ENCODE data around the gene LRRTM4.

Gene LRRTM4

GRCh38 chr2:77469106-77469505, 53.1 kb downstream of the LRRTM4 start:
- no peak for DNase-seq

- DNase-seq: no peak
Measured at GRCh38 chr2:77459840-77460239, 62.3 kb downstream of the LRRTM4 start.

DNA sequence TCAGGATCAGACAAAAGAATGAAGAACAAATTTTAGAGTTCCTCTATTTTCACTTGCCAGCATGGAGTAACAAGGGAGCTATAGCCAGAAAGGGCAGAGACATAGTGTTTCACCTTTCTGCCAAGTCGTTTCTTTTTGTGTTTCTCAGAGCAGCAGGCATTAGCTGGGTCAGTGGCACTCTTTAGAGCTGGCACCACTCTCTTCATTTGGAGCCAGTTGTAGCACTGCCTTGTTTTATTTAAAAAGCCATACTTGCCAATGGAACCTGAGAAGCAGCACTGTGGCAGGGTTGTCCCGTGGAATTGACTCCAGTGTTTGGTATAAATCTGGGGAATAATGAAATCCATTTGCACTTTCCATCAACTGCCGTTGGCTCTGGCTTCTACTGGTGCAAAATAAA, 64.0 kb downstream of the LRRTM4 start:
- DNase-seq: no peak

- no peak for DNase-seq
Measured at GRCh38 chr2:77457665-77458064, 64.5 kb downstream of the LRRTM4 start.

DNA sequence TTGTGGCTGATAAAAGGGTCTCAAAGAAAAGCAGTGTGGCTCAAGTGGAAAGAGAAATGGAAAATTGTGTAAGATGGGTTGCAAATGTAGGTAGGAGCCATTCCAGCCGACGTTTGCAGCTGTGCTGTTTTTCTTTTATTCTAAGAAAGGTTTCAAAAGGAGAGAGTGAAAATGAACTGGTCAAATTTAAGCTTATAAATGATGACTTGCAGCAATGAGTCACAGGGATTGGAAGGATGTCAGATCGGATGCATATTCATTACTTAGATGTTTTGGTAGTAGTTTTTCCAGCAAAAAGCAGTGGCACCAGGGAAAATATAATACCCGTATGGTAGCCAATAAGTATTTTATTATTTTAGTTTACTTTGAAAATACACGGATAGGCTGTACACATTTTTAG, 79.1 kb downstream of the LRRTM4 start:
- DNase-seq: no peak

DNA sequence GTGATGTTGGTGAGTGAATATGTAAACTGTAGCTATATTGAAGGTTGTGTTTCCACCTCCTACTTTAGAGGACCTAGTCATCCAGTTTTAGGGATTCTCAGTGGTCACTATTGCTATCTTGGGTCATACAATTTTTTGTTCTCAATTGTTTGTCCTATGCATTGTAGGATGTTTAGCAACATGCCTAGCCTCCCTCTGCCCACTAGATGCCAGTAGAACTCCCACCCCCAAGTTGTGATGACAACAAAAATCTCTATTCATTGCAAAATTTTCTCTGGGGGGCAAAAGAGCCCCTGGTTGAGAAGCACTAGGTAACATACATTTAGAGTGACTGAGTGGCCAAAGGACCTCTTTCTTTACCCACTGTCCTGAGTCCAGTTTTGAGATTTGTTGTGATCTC, 87.3 kb downstream of the LRRTM4 start:
- DNase-seq: no peak

DNA sequence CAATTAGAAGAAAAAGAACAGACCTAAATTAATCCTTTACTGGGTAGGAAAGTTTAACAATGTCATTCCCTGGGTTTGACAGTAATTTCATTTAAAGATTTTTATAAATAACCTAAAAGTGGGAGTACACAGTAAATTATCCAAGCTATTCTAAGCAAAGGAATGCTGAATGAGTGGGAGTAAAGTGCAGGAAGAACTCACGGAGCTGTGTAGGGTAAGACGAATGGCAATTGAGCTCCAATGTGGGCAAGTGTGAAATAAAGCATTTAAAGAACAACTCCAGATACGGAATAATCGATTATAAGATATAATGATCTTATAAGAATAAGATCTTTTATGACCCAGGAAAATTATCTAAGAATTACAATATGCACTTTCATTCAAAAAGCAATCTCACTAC, 93.2 kb downstream of the LRRTM4 start:
- no peak for DNase-seq

- DNase-seq: no peak
Measured at GRCh38 chr2:77421971-77422370, 100.2 kb downstream of the LRRTM4 start.

DNA sequence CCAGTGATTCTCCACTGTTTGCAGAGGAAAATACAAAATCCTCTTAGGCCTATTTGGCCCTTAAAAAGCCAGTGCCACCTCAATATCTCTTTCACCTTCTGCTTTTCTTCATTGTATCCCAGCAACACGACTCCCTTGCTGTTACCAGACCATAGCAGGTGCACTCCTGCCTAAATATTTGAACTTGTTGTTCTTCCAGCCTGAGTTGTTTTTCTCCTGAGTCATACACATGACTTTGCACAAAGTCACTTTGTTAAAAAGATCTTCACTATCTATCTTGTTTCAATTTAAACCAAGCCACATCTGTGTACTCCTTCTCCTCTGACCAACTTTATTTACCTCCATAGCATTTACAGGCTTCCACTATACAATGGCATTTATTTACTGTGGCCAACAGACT, 103.6 kb downstream of the LRRTM4 start:
- no peak for DNase-seq

DNA sequence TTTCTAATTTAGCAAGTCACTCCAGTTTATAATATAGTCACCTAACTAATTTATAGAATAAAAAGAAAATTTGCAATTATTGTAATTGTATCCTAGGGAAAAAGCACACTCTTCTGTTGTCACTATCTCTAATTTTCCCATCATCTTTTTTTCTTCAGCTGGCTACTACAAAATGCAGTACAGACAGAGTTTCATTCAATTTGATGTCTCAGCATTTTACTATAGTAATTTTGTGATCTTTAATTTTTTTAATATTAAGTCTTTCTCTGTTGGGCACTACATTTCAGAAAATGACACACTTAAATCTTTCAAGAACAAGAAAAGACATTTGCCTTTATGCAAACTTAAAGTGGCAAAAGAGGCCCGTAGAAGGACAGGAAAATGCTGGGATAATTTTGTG, 118.0 kb downstream of the LRRTM4 start:
- no peak for DNase-seq

DNA sequence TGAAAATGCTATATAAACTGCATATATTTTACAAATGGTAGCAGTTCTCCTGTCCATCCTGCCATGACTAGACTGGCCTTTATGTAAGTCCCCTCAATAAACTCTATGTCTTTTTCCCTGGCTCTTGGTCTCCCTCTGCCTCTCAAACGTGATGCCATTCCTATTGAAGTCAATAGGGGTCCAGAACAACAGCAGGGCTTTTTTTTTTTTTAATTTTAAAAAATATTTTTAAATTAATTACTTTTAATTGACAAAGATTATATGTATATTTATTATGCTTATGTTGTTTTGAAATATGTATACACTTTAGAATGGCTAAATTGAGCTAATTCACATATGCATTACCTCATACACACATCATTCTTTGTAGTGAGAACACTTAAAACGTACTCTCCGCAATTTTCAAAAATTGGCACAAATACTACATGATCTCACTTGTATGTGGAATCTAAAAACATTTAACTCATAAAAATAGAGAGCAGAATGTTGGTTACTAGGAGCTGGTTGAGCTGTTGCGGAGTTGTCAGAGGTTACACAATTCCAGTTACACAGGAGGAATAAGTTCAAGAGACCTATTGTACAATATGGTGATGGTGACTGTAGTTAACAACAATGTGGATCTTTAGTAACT, 123.1 kb downstream of the LRRTM4 start:
- no peak for DNase-seq

DNA sequence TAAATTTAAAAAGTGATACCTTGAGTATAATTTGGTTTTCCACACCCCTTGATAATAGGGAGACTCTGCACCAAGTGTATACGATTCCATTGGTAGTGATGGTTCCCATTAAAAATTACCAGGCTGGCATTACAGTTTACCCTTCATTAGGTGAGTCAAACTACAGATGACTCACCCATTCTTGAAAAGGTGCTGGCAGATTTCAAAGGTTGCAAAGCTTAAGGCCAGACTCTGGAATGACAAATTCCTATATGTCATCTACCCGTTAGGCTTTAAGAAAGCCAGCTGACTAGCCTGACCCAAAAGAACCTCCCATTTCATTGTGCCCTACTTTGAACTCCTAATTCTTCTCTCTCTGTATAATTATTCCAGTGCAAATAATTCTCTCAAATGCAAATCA, 124.4 kb downstream of the LRRTM4 start:
- DNase-seq: no peak

DNA sequence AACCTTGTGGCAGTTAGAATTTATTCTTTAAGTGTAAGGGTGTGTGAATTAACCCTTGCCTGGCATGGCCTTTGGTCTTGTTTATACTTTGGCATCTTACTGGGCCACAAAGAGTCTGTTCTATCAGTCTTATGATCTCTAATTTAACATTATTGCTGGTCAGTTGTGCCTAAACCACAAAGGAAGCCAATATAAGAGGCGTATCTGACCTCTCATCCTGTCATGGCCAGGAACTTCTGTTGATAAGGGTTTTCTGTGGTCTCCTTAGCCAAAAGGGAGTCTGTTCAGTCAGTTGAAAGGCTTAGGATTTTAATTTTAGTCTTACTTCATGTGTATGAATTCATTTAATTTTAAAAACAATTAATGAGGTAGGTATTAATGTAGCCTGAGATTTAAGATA, 127.2 kb downstream of the LRRTM4 start:
- DNase-seq: no peak

GRCh38 chr2:77391119-77391518, 131.1 kb downstream of the LRRTM4 start:
- no peak for DNase-seq

DNA sequence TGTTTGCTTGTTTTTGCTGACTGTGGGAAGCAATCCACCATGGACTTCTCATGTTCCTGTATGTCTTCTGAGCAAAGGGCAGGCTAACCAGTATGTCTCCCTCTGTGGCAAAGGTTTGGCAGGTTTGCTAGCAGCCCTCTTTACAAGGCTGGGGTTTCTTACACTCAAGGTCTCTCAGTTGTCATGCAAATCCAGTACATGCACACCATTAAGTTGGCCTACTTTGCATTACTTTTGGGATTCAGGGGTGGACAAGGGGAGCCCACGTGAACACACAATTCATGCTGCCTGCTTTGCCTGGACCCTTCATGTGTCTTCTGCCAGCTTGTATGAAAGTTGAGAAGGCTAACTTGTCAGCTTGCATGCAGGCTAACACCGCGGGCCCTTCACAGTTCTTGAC, 134.9 kb downstream of the LRRTM4 start:
- no peak for DNase-seq

GRCh38 chr2:77372636-77373035, 149.5 kb downstream of the LRRTM4 start:
- DNase-seq: no peak

DNA sequence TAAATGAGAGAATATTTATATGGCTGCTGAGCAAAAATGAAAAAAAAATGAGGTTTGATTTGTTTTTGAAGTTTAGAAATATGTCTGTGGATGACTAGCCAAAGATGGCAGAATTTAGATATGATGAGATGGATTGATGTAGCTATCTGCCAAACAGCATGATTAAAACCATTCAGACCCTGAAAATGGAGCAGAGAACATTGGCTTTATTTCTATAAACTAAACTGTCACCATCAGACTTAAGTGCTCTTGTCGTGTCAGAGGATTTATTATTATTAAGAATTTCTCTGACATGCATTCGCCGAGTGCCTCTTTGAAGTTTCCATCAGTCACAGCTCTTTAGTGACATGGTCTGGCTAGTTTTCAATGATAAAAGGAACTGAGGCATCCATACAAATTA, 151.7 kb downstream of the LRRTM4 start:
- no peak for DNase-seq

GRCh38 chr2:77363277-77363676, 158.9 kb downstream of the LRRTM4 start:
- DNase-seq: no peak

- DNase-seq: no peak
Measured at GRCh38 chr2:77348821-77349220, 173.4 kb downstream of the LRRTM4 start.

DNA sequence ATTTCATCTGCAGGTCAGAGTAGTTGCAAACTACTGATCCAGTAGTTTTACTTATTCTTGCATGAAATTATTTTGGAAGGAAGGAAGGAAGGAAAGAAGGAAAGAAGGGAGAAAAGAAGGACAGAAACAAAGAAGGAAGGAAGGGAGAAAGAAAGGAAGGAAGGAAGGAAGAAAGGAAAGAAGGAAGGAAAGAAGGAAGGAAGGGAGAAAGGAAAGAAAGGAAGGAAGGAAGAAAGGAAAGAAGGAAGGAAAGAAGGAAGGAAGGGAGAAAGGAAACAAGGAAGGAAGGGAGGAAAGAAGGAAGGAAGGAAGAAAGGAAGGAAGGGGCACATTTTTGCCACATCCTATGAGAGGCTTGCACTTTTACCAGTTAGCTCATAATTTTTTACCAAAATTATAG, 186.2 kb downstream of the LRRTM4 start:
- DNase-seq: no peak

DNA sequence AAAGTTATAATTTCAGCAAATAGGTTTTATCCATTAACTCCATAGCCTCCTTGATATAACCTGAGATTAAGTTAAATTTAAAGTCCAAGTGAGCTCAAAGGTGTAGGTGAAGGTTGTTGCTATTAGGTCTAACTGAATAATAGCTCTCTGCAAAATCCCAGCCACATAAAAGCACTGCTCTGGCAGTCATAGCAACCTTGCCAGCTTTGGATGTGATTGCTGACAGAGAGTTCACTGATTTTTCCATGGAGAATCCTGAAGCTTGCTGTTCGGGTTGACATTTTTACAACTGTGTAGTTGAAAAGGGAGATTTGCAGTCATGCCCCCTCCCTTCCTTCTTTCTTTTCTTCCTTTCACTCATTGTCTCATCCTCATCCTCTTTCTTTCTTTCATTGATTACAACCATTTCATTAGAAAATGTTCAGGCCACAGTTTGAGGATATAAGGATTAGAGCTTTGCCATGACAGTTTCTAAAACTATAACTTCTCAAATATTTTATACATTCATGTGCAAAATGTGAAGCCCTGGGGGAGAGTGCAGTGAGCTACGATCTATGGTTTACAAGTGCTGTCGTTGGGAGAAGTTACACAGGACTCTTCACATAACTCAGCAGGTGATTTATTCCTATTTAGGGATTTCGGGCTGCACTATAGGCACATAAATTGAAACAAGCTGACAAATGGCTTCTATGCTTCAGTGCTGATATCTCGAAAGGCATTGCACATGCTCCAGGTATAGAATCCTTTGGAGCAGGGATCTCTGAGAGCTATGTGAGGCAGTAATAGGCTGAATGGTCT, 193.8 kb downstream of the LRRTM4 start:
- no peak for DNase-seq

- DNase-seq: no peak
Measured at GRCh38 chr2:77325395-77325794, 196.8 kb downstream of the LRRTM4 start.

DNA sequence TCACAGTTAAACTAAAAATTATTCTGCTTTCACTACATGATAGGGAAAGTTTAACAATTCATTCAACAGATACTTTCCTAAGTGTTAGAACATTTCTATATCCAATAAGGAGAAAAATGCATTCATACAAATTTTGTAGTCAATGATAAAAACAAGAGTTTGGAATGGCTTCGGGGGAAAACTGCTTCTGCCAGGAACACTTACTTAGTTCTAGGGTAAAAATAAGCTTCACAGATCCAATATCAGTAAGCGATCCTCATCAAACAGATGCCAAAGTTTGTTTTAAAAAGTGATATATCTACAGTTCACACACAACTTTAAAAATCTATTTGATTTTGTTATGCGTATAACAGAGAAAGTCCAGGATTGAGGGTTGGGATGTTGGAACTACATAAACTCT, 199.7 kb downstream of the LRRTM4 start:
- no peak for DNase-seq

DNA sequence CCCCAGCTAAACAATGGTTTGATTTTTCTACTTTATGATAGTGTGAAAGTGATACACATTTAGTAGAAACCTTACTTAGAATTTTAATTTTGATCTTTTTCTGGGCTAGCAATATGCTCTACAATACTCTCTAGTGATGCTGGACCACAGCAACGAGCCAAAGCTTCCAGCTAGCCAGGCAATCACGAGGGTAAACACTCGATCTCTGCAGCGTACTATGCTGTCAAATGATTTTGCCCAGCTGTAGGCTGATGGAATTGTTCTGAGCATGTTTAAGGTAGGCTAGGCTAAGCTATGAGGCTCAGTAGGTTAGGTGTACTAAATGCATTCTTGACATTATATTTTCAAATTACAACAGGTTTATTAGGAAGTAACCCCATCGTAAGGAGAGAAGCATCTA, 207.5 kb downstream of the LRRTM4 start:
- no peak for DNase-seq

DNA sequence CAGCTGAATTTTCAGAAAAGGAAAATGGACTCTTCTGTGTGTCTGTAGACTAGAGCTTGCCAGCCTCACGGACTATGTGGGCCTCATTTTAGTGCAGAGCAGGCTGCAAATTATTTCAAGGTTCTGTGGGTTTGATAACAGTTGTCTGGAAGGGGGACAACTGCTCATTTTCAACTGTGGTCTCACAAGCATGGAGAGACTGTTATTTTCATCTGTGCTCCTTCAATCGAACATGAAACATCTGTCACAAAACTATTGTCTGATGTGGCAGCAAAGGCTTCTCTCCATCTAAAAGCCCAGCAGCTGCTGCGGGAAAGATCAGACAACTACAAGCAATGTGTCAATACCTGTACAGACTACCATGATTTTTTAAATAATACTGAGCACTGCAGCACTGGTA, 211.8 kb downstream of the LRRTM4 start:
- DNase-seq: no peak
